IMR-90 (cell line): ENCODE data around the gene GRPR. TPM values are rescaled to one million over a fixed set of nuclear protein-coding genes. Genes with fewer than 3 reads are reported as not detected.

Experiments used
- ATAC-seq: fragments of 200-7000 bp; cut with Tn5 transposase; 2 replicates; pipeline ENCODE4 v1.9.1; 2020; ENCODE audit warnings: low read depth, mild to moderate bottlenecking, moderate library complexity
- BruUV-seq: library from RNA; stranded (reverse); fragments of 400-500 nt; replicated peaks from 2 replicates; lab custom pipeline; 2021; lab: Mats Ljungman, UMichigan
- CTCF ChIA-PET: fragments of 300-600 bp; formaldehyde crosslinking; extraction: SDS; loops from one replicate; lab custom pipeline; 2021; ENCODE audit warnings: antibody characterized with exemption; lab: Yijun Ruan, JAX
- POLR2A ChIA-PET: fragments of 300-600 bp; sonication (Branson Sonifier 250); formaldehyde crosslinking; loops from one replicate; lab custom pipeline; 2022; ENCODE audit warnings: antibody characterized with exemption; ENCODE audit not compliant: unreplicated experiment; lab: Charles Lee
- DNase-seq: peaks from one replicate; pipeline ENCODE4 v3.0.0; 2013
- H2AFZ ChIP-seq: replicated peaks from 2 replicates; pipeline ENCODE3; 2013; ENCODE audit warnings: low read length, mild to moderate bottlenecking; ENCODE audit not compliant: poor library complexity
- H2AK5ac ChIP-seq: 2 replicates; pipeline ENCODE4 v1.6.1; 2013; ENCODE audit warnings: low read depth, low read length, inconsistent platforms
- H2AK9ac ChIP-seq: replicated peaks from 2 replicates; pipeline ENCODE3; 2013; ENCODE audit warnings: mild to moderate bottlenecking, low read depth, low read length, moderate library complexity; ENCODE audit not compliant: poor library complexity
- H2BK120ac ChIP-seq: 2 replicates; pipeline ENCODE4 v1.6.1; 2013; ENCODE audit warnings: low read depth, low read length, inconsistent platforms
- H2BK15ac ChIP-seq: 3 replicates; pipeline ENCODE4 v1.6.1; 2013; ENCODE audit warnings: low read depth, low read length, inconsistent platforms
- H2BK20ac ChIP-seq: 2 replicates; pipeline ENCODE4 v1.6.1; 2013; ENCODE audit warnings: low read depth, mild to moderate bottlenecking, inconsistent platforms, low read length, moderate library complexity
- H2BK5ac ChIP-seq: 2 replicates; pipeline ENCODE4 v1.6.1; 2013; ENCODE audit warnings: mild to moderate bottlenecking, low read depth, low read length, inconsistent platforms; ENCODE audit not compliant: poor library complexity, severe bottlenecking
- H3K14ac ChIP-seq: replicated peaks from 2 replicates; pipeline ENCODE4 v1.6.1; 2013; ENCODE audit warnings: low read depth, low read length, inconsistent platforms
- H3K18ac ChIP-seq: 2 replicates; pipeline ENCODE4 v1.6.1; 2013; ENCODE audit warnings: low read depth, low read length, control low read depth
- H3K23ac ChIP-seq: 2 replicates; pipeline ENCODE4 v1.6.1; 2013; ENCODE audit warnings: low read depth, low read length, inconsistent platforms
- H3K27ac ChIP-seq: 2 replicates; pipeline ENCODE4 v1.5.1; 2013; ENCODE audit warnings: mild to moderate bottlenecking, control low read depth, low read length; ENCODE audit not compliant: insufficient read depth
- H3K27me3 ChIP-seq: 2 replicates; pipeline ENCODE4 v1.6.1; 2013; ENCODE audit warnings: low read length; ENCODE audit not compliant: control insufficient read depth, insufficient read depth
- H3K36me3 ChIP-seq: 2 replicates; pipeline ENCODE4 v1.6.1; 2013; ENCODE audit warnings: low read length, mixed read lengths; ENCODE audit not compliant: control insufficient read depth, insufficient read depth
- H3K4ac ChIP-seq: 2 replicates; pipeline ENCODE4 v1.6.1; 2013; ENCODE audit warnings: low read depth, low read length, inconsistent platforms
- H3K4me1 ChIP-seq: 2 replicates; pipeline ENCODE4 v1.6.1; 2013; ENCODE audit warnings: low read length, mixed read lengths; ENCODE audit not compliant: control insufficient read depth, insufficient read depth
- H3K4me2 ChIP-seq: 2 replicates; pipeline ENCODE4 v1.6.1; 2013; ENCODE audit warnings: low read depth, mild to moderate bottlenecking, control low read depth, low read length, moderate library complexity
- H3K4me3 ChIP-seq: 2 replicates; pipeline ENCODE4 v1.5.1; 2013; ENCODE audit warnings: low read depth, mild to moderate bottlenecking, control low read depth, low read length, moderate library complexity; ENCODE audit not compliant: insufficient read depth
- H3K56ac ChIP-seq: 2 replicates; pipeline ENCODE4 v1.6.1; 2013; ENCODE audit warnings: low read length, inconsistent platforms; ENCODE audit not compliant: insufficient read depth; ENCODE audit errors: extremely low read depth
- H3K79me1 ChIP-seq, 2 experiments: 2 replicates each; pipeline ENCODE4 v1.6.1; 2013; ENCODE audit warnings: low read length in 2 of 2, inconsistent platforms in 1 of 2, low read depth in 1 of 2
- H3K9ac ChIP-seq: 2 replicates; pipeline ENCODE4 v1.6.1; 2013; ENCODE audit warnings: low read depth, low read length, control low read depth
- H3K9me1 ChIP-seq: 2 replicates; pipeline ENCODE4 v1.6.1; 2013; ENCODE audit warnings: low read length, inconsistent platforms; ENCODE audit not compliant: insufficient read depth
- H3K9me3 ChIP-seq: 2 replicates; pipeline ENCODE4 v1.6.1; 2013; ENCODE audit warnings: low read length; ENCODE audit not compliant: control insufficient read depth, insufficient read depth
- H4K20me1 ChIP-seq: 2 replicates; pipeline ENCODE4 v1.6.1; 2013; ENCODE audit warnings: low read length, inconsistent platforms; ENCODE audit not compliant: insufficient read depth
- H4K5ac ChIP-seq: 2 replicates; pipeline ENCODE4 v1.6.1; 2013; ENCODE audit warnings: mild to moderate bottlenecking, low read depth, low read length, control low read depth
- H4K8ac ChIP-seq, 2 experiments: 2 replicates each; pipeline ENCODE4 v1.6.1; 2013; ENCODE audit warnings: low read depth in 2 of 2, low read length in 2 of 2, control low read depth in 1 of 2, inconsistent platforms in 1 of 2
- H4K91ac ChIP-seq: 2 replicates; pipeline ENCODE4 v1.6.1; 2013; ENCODE audit warnings: low read depth, low read length, inconsistent platforms; ENCODE audit not compliant: insufficient read depth
- BHLHE40 ChIP-seq: fragments of 150-350 bp; IDR thresholded peaks from 2 replicates; pipeline ENCODE4 v1.6.1; 2016; ENCODE audit warnings: mild to moderate bottlenecking, low read depth, low read length
- CHD1 ChIP-seq: IDR thresholded peaks from 2 replicates; pipeline ENCODE4 v1.6.1; 2012; ENCODE audit warnings: low read depth, low read length, improper control_type of control experiment
- NFE2L2 ChIP-seq: fragments of 150-350 bp; IDR thresholded peaks from 2 replicates; pipeline ENCODE4 v1.6.1; 2016; ENCODE audit warnings: low read depth, mild to moderate bottlenecking, low read length
- RAD21 ChIP-seq: IDR thresholded peaks from 2 replicates; pipeline ENCODE4 v1.6.1; 2012; ENCODE audit warnings: low read length, improper control_type of control experiment
- RCOR1 ChIP-seq: IDR thresholded peaks from 2 replicates; pipeline ENCODE4 v1.6.1; 2012; ENCODE audit warnings: mild to moderate bottlenecking, low read length, improper control_type of control experiment; ENCODE audit not compliant: insufficient replicate concordance
- RFX5 ChIP-seq: IDR thresholded peaks from 2 replicates; pipeline ENCODE4 v1.8.0; 2012; ENCODE audit warnings: low read depth, mild to moderate bottlenecking, low read length, moderate library complexity
- SMC3 ChIP-seq: fragments of 150-350 bp; IDR thresholded peaks from 2 replicates; pipeline ENCODE4 v1.6.1; 2016; ENCODE audit warnings: low read depth, mild to moderate bottlenecking, antibody characterized with exemption, low read length, moderate library complexity
- WGBS, 2 experiments: methylation state at CpG; one replicate each; pipeline versions ENCODE4 v1.1.5 to v1.1.7; 2013; ENCODE audit warnings: missing lambda C conversion rate in 2 of 2; ENCODE audit not compliant: insufficient read length in 1 of 2; ENCODE audit errors: extremely low coverage in 2 of 2; 5-methylcytosine and 5-hydroxymethylcytosine counted together
- dilution Hi-C: fragments of 300-500 bp; cut with HindIII; formaldehyde crosslinking; loops from one replicate; pipeline ENCODE4 v1.14.3; 2018; ENCODE audit warnings: low sequenced_read_pairs; ENCODE audit not compliant: unreplicated experiment
- in situ Hi-C: fragments of 300-500 bp; cut with MboI; formaldehyde crosslinking; loops from 3 replicates; pipeline ENCODE4 v1.14.3; 2019; ENCODE audit warnings: low sequenced_read_pairs, inconsistent platforms, mixed read lengths
- intact Hi-C: fragments of 100-400 bp; cut with micrococcal nuclease; formaldehyde crosslinking; loops from 2 replicates; pipeline ENCODE4 v1.10.0; 2022
- polyA plus RNA-seq, 3 experiments: library from polyadenylated mRNA; depleted of rRNA; stranded (reverse); fragments of >200 nt; gene quantifications; 2 replicates each; pipeline ENCODE4 v1.2.3, GENCODE V29; 2012; ENCODE audit warnings: low replicate concordance in 1 of 3
- total RNA-seq: library from RNA; depleted of rRNA; stranded (reverse); fragments of >200 nt; gene quantifications from 2 replicates; pipeline ENCODE4 v1.2.3, GENCODE V29; 2012
- TF ChIP-seq, protein P1 (sequence below): conservative IDR thresholded peaks from 2 replicates; pipeline ENCODE4 v1.5.1; 2012; ENCODE audit warnings: mild to moderate bottlenecking, low read depth, low read length, improper control_type of control experiment
- TF ChIP-seq, protein P2 (sequence below): fragments of 150-350 bp; IDR thresholded peaks from 2 replicates; pipeline ENCODE4 v1.6.1; 2017; ENCODE audit warnings: mild to moderate bottlenecking, antibody characterized with exemption, low read length, low read depth

GRPR gene
- total and polyA plus RNA-seq, 2 of the 4 experiments (the other 2 are of a cell fraction), result 9.2 to 13.6 TPM

DNA sequence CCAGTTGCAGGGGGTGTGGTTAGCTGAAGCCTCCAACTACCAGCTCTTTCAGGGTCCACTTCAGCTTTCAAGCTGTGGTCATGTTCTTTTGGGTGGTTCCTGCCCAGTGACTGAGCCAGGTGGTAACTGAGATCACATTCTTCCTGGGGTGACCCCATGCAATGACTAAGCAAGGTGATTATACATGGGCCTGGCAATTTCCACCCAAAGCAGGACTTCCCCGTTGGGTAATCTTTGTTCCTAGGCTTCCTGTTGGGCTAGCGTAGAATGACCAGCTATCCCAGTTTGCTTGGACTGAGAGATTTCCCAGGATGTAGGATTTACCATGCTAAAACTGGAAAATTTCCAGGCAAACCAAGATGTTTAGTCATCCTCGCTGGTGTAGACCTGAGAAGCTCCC is 25.5 kb downstream of the GRPR start:
- BruUV-seq, result no TSS peak
- no peak overlapping the region for H3K56ac ChIP-seq
- no peak overlapping the region for H3K4ac ChIP-seq
- H4K8ac ChIP-seq, result no peak overlapping the region
- 0 out of 4 replicates have a peak, but pooled peaks cover 0 to 3% of the 10 kb centered on the region in 2 experiments for H3K79me1 ChIP-seq
- no peaks in the 10 kb centered on the region for H3K4me1 ChIP-seq
- H4K5ac ChIP-seq, result no peak overlapping the region
- intact Hi-C loops, result no loop called here
- no peak overlapping the region for H2AK9ac ChIP-seq
- H2BK120ac ChIP-seq, result no peak overlapping the region
- no peak overlapping the region for H3K4me3 ChIP-seq
- H3K4me2 ChIP-seq, result no peak overlapping the region
- TF ChIP-seq CHD1 (no peak), BHLHE40 (no peak), RCOR1 (no peak), NFE2L2 (no peak), RFX5 (no peak), SMC3 (no peak), RAD21 (no peak)
- TF ChIP-seq, protein P1, sequence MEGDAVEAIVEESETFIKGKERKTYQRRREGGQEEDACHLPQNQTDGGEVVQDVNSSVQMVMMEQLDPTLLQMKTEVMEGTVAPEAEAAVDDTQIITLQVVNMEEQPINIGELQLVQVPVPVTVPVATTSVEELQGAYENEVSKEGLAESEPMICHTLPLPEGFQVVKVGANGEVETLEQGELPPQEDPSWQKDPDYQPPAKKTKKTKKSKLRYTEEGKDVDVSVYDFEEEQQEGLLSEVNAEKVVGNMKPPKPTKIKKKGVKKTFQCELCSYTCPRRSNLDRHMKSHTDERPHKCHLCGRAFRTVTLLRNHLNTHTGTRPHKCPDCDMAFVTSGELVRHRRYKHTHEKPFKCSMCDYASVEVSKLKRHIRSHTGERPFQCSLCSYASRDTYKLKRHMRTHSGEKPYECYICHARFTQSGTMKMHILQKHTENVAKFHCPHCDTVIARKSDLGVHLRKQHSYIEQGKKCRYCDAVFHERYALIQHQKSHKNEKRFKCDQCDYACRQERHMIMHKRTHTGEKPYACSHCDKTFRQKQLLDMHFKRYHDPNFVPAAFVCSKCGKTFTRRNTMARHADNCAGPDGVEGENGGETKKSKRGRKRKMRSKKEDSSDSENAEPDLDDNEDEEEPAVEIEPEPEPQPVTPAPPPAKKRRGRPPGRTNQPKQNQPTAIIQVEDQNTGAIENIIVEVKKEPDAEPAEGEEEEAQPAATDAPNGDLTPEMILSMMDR, result no peak
- TF ChIP-seq, protein P2, sequence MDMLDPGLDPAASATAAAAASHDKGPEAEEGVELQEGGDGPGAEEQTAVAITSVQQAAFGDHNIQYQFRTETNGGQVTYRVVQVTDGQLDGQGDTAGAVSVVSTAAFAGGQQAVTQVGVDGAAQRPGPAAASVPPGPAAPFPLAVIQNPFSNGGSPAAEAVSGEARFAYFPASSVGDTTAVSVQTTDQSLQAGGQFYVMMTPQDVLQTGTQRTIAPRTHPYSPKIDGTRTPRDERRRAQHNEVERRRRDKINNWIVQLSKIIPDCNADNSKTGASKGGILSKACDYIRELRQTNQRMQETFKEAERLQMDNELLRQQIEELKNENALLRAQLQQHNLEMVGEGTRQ, result no peak
- H3K9me1 ChIP-seq, result no peaks in the 10 kb centered on the region
- ChIA-PET POLR2A (no interaction called here), CTCF (no interaction called here)
- no peak overlapping the region for H3K23ac ChIP-seq
- no peak overlapping the region for H3K14ac ChIP-seq
- no peak overlapping the region for H2BK20ac ChIP-seq
- H3K27me3 ChIP-seq, result no peaks in the 10 kb centered on the region; the same call in 1 of the 2 replicates
- H2AFZ ChIP-seq, result no peak overlapping the region
- no peak overlapping the region for H3K9ac ChIP-seq
- H3K18ac ChIP-seq, result no peak overlapping the region
- in situ Hi-C loops, result no loop called here
- DNase-seq (no peak), ATAC-seq (no peak)
- no peaks in the 10 kb centered on the region for H4K20me1 ChIP-seq
- no peak overlapping the region for H2BK15ac ChIP-seq
- 62% methylated on average over 2 of the region's 3 CpGs; no CpG with 5 or more reads in 1 of the 2 experiments for WGBS, 2 experiments
- H2AK5ac ChIP-seq, result no peak overlapping the region
- dilution Hi-C loops, result no loop called here
- no peaks in the 10 kb centered on the region for H3K36me3 ChIP-seq
- no peaks in the 10 kb centered on the region for H3K9me3 ChIP-seq
- H2BK5ac ChIP-seq, result no peak overlapping the region
- H3K27ac ChIP-seq, result no peak overlapping the region
- H4K91ac ChIP-seq, result no peak overlapping the region
